Endodermal cell (in vitro differentiated cells): ENCODE data around the gene TMEM119. TPM values are rescaled to one million over a fixed set of nuclear protein-coding genes. Genes with fewer than 3 reads are reported as not detected.

Experiments used
- DNase-seq: peaks from one replicate; pipeline ENCODE4 v3.0.0-alpha.2; 2017
- H3K27ac ChIP-seq: 2 replicates; pipeline ENCODE4 v1.5.1; 2013; ENCODE audit warnings: mild to moderate bottlenecking, low read depth, low read length, moderate library complexity
- H3K27me3 ChIP-seq: 2 replicates; pipeline ENCODE4 v1.6.1; 2013; ENCODE audit warnings: mild to moderate bottlenecking, low read length, moderate library complexity; ENCODE audit not compliant: insufficient read depth, control insufficient read depth, poor library complexity, severe bottlenecking
- H3K36me3 ChIP-seq: 2 replicates; pipeline ENCODE4 v1.7.0; 2013; ENCODE audit warnings: mild to moderate bottlenecking, low read length, moderate library complexity; ENCODE audit not compliant: control insufficient read depth, insufficient read depth
- H3K4me1 ChIP-seq: one replicate; pipeline ENCODE4 v1.7.0; 2013; ENCODE audit warnings: low read length; ENCODE audit not compliant: control insufficient read depth, insufficient read depth
- H3K4me3 ChIP-seq: 2 replicates; pipeline ENCODE4 v1.5.1; 2013; ENCODE audit warnings: mild to moderate bottlenecking, low read length, moderate library complexity
- H3K9ac ChIP-seq: 2 replicates; pipeline ENCODE4 v1.6.1; 2013; ENCODE audit warnings: mild to moderate bottlenecking, low read length, moderate library complexity; ENCODE audit not compliant: poor library complexity, severe bottlenecking; ENCODE audit errors: extremely low read depth
- H3K9me3 ChIP-seq: 2 replicates; pipeline ENCODE4 v1.6.1; 2013; ENCODE audit warnings: mild to moderate bottlenecking, low read length, moderate library complexity; ENCODE audit not compliant: control insufficient read depth
- H3K27ac Mint-ChIP-seq: 2 replicates; pipeline ENCODE4 v1.8.0; 2020; ENCODE audit warnings: mixed read lengths
- H3K27me3 Mint-ChIP-seq: 2 replicates; pipeline ENCODE4 v1.8.0; 2021; ENCODE audit warnings: mild to moderate bottlenecking, mixed read lengths; ENCODE audit not compliant: insufficient read depth
- H3K36me3 Mint-ChIP-seq: 2 replicates; pipeline ENCODE4 v1.8.0; 2020; ENCODE audit warnings: low read depth, mixed read lengths
- H3K4me1 Mint-ChIP-seq: 2 replicates; pipeline ENCODE4 v1.8.0; 2020; ENCODE audit warnings: mixed read lengths
- H3K4me3 Mint-ChIP-seq: 2 replicates; pipeline ENCODE4 v1.8.0; 2020; ENCODE audit warnings: mild to moderate bottlenecking, moderate library complexity, mixed read lengths
- H3K9me3 Mint-ChIP-seq: 2 replicates; pipeline ENCODE4 v1.8.0; 2020; ENCODE audit warnings: mild to moderate bottlenecking, mixed read lengths
- CTCF ChIP-seq: fragments of 200-600 bp; sonication (generic); conservative IDR thresholded peaks from 2 replicates; pipeline ENCODE4 v1.5.0; 2021; ENCODE audit warnings: antibody characterized with exemption, mild to moderate bottlenecking
- WGBS, 2 experiments: methylation state at CpG; one replicate each; pipeline versions ENCODE4 v1.1.5 to v1.1.7; 2013; ENCODE audit warnings: missing lambda C conversion rate in 2 of 2, mixed read lengths in 1 of 2; ENCODE audit not compliant: insufficient coverage in 1 of 2, insufficient read length in 1 of 2; 5-methylcytosine and 5-hydroxymethylcytosine counted together
- total RNA-seq, 2 donors: library from RNA; stranded (reverse); fragmentation: NEBNext Ultra II Directional in 1 of 2; extraction: Animal tissue kit (Norgen Biotek cat#: 25700) in 1 of 2; gene quantifications; 2 replicates in 1 of 2; 3 replicates in 1 of 2; pipeline ENCODE4 v1.2.1, GENCODE V29; 2021

Gene TMEM119
- total RNA-seq, 2 donors from 2014 or later: 0.11 to 0.15 TPM

GRCh38 chr12:108581311-108582227 is 16.3 kb downstream of the TMEM119 start:
- H3K27me3 ChIP-seq: no peaks in the 10 kb centered on the region
- no peak overlapping the region for H3K4me3 ChIP-seq
- Mint-ChIP-seq H3K4me3 (no peak overlapping the region), H3K36me3 (no peaks in the 10 kb centered on the region), H3K27me3 (no peaks in the 10 kb centered on the region), H3K9me3 (no peaks in the 10 kb centered on the region), H3K4me1 (no peaks in the 10 kb centered on the region), H3K27ac (no peak overlapping the region)
- H3K36me3 ChIP-seq: no peaks in the 10 kb centered on the region
- WGBS, 2 experiments: 92 to 96% methylated on average over 26 to 33 of the region's 33 CpGs
- no peak overlapping the region for H3K27ac ChIP-seq
- TF ChIP-seq CTCF: no peak
- H3K9me3 ChIP-seq: no peaks in the 10 kb centered on the region
- H3K4me1 ChIP-seq: no peaks in the 10 kb centered on the region
- no peak for DNase-seq
- H3K9ac ChIP-seq: no peak overlapping the region

GRCh38 chr12:108580531-108580930 is 17.4 kb downstream of the TMEM119 start:
- H3K27ac ChIP-seq: no peak overlapping the region
- Mint-ChIP-seq H3K4me1 (no peaks in the 10 kb centered on the region), H3K27ac (no peak overlapping the region), H3K9me3 (no peaks in the 10 kb centered on the region), H3K36me3 (no peaks in the 10 kb centered on the region), H3K4me3 (no peak overlapping the region), H3K27me3 (no peaks in the 10 kb centered on the region)
- H3K4me1 ChIP-seq: no peaks in the 10 kb centered on the region
- no peaks in the 10 kb centered on the region for H3K36me3 ChIP-seq
- no peak for TF ChIP-seq CTCF
- H3K4me3 ChIP-seq: no peak overlapping the region
- no peak for DNase-seq
- H3K9me3 ChIP-seq: no peaks in the 10 kb centered on the region
- no peaks in the 10 kb centered on the region for H3K27me3 ChIP-seq
- no peak overlapping the region for H3K9ac ChIP-seq
- 20 to 61% methylated on average over 2 to 3 of the region's 3 CpGs for WGBS, 2 experiments

DNA sequence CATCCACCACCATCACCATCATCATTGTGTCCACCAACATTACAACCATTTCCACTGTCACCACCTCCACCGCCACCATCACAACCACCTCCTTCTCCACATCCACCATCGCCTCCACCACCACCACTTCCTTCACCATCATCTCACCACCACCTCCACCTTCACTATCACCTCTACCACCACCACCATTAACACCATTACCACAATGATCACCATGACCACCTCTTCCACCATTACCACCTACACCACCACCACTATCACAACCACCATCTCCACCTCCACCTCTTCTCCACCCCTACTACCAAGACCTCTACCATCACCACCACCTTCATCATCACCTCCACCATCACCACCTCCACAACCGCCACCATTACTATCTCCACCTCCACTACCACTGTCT is 19.1 kb downstream of the TMEM119 start:
- H3K27ac ChIP-seq: no peak overlapping the region
- WGBS, 2 experiments: 93 to 100% methylated on average over 2 to 3 of the region's 3 CpGs
- Mint-ChIP-seq H3K36me3 (no peaks in the 10 kb centered on the region), H3K27me3 (peaks cover 6% of the 10 kb centered on the region), H3K9me3 (no peaks in the 10 kb centered on the region), H3K4me3 (no peak overlapping the region), H3K27ac (no peak overlapping the region), H3K4me1 (no peaks in the 10 kb centered on the region)
- no peaks in the 10 kb centered on the region for H3K9me3 ChIP-seq
- no peaks in the 10 kb centered on the region for H3K36me3 ChIP-seq
- H3K4me3 ChIP-seq: no peak overlapping the region
- DNase-seq: no peak
- no peak overlapping the region for H3K9ac ChIP-seq
- TF ChIP-seq CTCF: no peak
- no peaks in the 10 kb centered on the region for H3K4me1 ChIP-seq
- no peaks in the 10 kb centered on the region for H3K27me3 ChIP-seq
